Measurements from ENCODE around the gene WWC1.

Gene WWC1

GRCh38 chr5:168359820-168360460 lies 68.5 kb downstream of the WWC1 start:
- ChIA-PET POLR2A (ENCODE audit: low non-redundant PET) (no interaction called here), CTCF (interaction anchor here (0.6 to 1.7 kb wide), 3 partner anchors 43 to 67 kb away, joined by 4 to 9 read pairs (median 5); no protein-coding TSS in a partner anchor)
- no peak for TF ChIP-seq CTCF (conservative IDR thresholded peaks at IDR 0.05; ENCODE audit: low read depth)
- no peak overlapping the region for H3K27ac ChIP-seq
- DNase-seq (ENCODE audit: low spot score): peak; percentile 84

- H3K27ac ChIP-seq: no peak overlapping the region
- CTCF ChIA-PET: interaction anchor here (0.6 to 1.7 kb wide), 3 partner anchors 35 to 69 kb away, joined by 5 to 9 read pairs (median 5); partner anchors contain the start of gene WWC1
- no peak for TF ChIP-seq CTCF (conservative IDR thresholded peaks at IDR 0.05; ENCODE audit: low read depth)
- POLR2A ChIA-PET (ENCODE audit: low non-redundant PET): no interaction called here
- no peak for DNase-seq (ENCODE audit: low spot score)
Observed at GRCh38 chr5:168360521-168361285, 69.3 kb downstream of the WWC1 start.

- no peak for TF ChIP-seq CTCF (conservative IDR thresholded peaks at IDR 0.05; ENCODE audit: low read depth)
- ChIA-PET CTCF (no interaction called here), POLR2A (ENCODE audit: low non-redundant PET) (no interaction called here)
- H3K27ac ChIP-seq: no peak overlapping the region
- no peak for DNase-seq (ENCODE audit: low spot score)
Observed at GRCh38 chr5:168362097-168362885, 70.8 kb downstream of the WWC1 start.

- peak overlapping the region; percentile 88 for H3K27ac ChIP-seq
Observed at GRCh38 chr5:168364151-168364661, 72.8 kb downstream of the WWC1 start.

GRCh38 chr5:168364750-168365550 lies 73.5 kb downstream of the WWC1 start:
- DNase-seq (ENCODE audit: low spot score): peak; percentile 71
- no peak for TF ChIP-seq CTCF (conservative IDR thresholded peaks at IDR 0.05; ENCODE audit: low read depth)
- peak overlapping the region; percentile 88 for H3K27ac ChIP-seq
- ChIA-PET POLR2A (ENCODE audit: low non-redundant PET) (interaction anchor here (0.5 kb wide), 1 partner anchor 74 kb away, joined by 3 read pairs; no protein-coding TSS in a partner anchor), CTCF (interaction anchor here (0.5 to 1.5 kb wide), 14 partner anchors 9 to 86 kb away, joined by 3 to 9 read pairs (median 4); no protein-coding TSS in a partner anchor)

More at GRCh38 chr5:168364151-168364661, 72.8 kb downstream of the WWC1 start:
- no peak for TF ChIP-seq CTCF (conservative IDR thresholded peaks at IDR 0.05; ENCODE audit: low read depth)
- peak; percentile 78 for DNase-seq (ENCODE audit: low spot score)
- ChIA-PET POLR2A (ENCODE audit: low non-redundant PET) (no interaction called here), CTCF (interaction anchor here (0.7 to 1.5 kb wide), 5 partner anchors 8 to 211 kb away, joined by 3 to 9 read pairs (median 5); no protein-coding TSS in a partner anchor)
